GM15510 (cell line): Measurements from ENCODE around the gene ADCY2.

ENCODE experiments used
- POLR2A ChIP-seq: IDR thresholded peaks from 3 replicates; pipeline ENCODE4 v1.6.1; 2011; ENCODE audit warnings: borderline replicate concordance; ENCODE audit not compliant: insufficient read length; ENCODE audit errors: extremely low read depth

The ADCY2 gene

GRCh38 chr5:7745882-7746610, 350.1 kb downstream of the ADCY2 start:
- no peak for TF ChIP-seq POLR2A

GRCh38 chr5:7747728-7748127, 351.8 kb downstream of the ADCY2 start:
- TF ChIP-seq POLR2A = no peak

DNA sequence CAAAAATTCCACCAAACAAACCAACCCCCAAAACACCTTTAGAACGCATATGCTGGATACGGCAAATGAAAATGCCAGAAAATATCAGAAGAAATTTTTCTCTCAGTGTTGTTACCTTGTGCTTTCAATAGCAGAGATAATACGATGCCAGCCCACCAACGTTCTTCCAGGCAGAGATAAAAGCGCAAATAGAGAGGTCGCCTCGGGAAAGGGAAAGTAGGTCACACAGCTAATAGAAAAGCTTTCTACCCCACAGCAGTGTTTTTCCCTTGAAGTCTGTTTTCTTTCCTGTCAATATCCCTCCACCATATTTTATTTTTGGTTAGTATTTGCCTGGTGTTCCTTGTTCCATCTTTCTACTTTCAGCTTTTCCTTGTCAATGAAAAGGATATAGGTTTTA, 353.7 kb downstream of the ADCY2 start:
- TF ChIP-seq POLR2A = no peak

DNA sequence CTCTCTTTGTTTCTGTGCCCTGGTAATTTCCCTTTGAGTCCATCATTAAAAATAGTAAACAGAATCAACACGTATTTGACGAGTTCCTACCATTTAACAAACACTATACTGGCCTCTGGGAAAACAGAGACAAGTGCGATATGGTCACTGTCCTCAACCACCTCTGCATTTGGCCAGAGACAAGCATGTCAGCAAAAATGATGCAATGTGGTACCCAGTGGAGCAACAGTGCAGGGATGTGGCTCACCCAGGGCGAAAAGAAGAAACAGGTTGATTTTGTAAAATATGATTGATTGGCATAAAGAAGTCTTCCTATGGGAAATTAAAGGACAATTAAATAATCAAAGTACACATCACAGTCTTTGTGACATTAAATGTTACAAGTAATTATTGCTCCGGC, 355.9 kb downstream of the ADCY2 start:
- no peak for TF ChIP-seq POLR2A

GRCh38 chr5:7753181-7753580, 357.2 kb downstream of the ADCY2 start:
- no peak for TF ChIP-seq POLR2A

GRCh38 chr5:7753596-7753995, 357.7 kb downstream of the ADCY2 start:
- no peak for TF ChIP-seq POLR2A

DNA sequence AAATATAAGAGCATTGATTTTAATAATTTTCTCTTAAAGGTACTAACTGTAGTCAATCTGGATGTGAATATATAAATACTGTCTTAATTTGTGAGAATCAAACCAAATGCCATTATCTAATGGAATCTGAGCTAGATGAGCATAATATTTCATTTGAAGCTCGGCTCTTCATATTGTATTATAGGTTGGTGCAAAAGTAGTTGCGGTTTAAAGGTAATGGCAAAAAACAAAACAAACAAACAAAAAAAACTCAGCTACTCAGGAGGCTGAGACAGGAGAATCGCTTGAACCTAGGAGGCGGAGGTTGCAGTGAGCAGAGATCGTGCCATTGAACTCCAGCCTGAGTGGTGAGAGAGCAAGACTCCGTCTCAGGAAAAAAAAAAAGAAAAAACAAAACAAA, 358.6 kb downstream of the ADCY2 start:
- no peak for TF ChIP-seq POLR2A

DNA sequence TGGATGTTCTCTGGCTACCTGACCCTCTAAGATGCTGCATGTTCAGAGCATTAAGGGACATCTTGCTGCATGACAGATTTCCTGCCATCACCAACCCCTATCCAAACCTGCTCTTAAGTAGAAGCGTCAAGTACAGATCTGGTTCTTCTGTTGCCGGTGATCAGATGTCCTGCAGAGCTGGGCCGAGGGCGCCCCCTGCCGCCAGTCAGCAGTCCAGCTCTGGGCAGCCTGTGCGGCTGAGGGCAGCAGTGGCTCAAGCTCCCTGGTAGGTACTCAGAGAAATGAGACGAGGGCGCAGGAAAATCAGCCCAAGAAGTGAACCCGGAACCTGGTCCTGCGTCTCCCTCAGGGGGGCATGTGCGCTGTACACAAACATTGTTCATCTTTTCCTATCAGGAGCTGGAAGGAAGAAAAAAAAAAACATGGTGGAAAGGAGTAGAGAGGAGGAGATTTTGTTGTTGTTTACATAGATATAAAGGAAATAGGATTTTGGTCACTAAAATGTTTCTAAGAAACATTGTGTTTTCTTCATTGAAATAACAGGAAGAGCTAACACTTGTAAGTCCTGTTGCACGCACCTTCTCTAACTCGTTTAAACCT, 359.2 kb downstream of the ADCY2 start:
- TF ChIP-seq POLR2A = no peak

DNA sequence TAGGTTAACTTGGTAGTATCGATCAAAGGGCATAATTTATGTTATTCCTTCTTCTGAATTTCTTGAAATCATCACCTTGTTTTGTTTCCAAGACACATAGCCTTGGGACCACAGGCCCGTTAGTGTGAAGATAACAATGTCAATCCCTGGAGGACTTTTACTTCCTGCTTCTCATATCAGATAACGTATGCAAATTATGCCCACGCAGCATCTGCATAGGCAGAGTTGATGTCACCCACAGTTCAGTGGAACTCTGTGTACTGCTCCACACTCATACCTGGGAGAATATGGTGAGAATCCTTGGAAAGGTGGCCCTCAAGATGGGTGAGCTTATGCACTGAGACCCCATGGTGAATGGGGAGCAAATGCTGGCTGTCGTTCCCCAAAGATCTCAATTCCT, 360.0 kb downstream of the ADCY2 start:
- TF ChIP-seq POLR2A = no peak

- no peak for TF ChIP-seq POLR2A
These were observed 360.5 kb downstream of the ADCY2 start for GRCh38 chr5:7756453-7756852.

DNA sequence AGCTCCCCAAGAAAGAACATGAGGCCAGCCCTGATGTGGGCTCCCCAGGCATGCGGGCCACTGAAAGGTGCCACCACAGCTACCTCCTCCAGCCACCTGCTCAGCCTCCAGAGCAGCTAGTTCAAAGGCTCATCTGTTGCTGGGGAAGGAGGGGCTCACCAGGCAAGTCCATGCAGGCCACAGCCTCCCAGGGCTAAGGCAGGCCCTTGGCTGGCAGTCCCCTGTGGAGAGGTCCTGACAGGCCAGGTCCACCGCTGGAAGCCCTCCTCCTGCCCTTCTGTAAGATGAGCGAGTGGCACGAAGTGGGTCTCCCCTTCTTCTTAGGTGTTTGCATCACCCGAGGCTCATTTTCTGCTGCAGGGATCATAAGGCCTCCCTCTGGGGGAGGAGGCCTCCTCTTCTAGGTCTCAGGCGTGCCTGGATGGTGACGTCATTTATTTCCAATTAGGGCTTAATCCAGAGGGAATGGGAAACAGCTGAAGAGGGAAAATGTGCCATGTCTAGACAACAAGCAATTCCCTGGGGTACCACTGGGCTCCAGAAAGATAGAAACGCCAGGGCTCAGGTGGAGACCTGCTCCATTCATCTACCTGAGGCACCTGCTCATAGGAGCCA, 363.4 kb downstream of the ADCY2 start:
- no peak for TF ChIP-seq POLR2A

DNA sequence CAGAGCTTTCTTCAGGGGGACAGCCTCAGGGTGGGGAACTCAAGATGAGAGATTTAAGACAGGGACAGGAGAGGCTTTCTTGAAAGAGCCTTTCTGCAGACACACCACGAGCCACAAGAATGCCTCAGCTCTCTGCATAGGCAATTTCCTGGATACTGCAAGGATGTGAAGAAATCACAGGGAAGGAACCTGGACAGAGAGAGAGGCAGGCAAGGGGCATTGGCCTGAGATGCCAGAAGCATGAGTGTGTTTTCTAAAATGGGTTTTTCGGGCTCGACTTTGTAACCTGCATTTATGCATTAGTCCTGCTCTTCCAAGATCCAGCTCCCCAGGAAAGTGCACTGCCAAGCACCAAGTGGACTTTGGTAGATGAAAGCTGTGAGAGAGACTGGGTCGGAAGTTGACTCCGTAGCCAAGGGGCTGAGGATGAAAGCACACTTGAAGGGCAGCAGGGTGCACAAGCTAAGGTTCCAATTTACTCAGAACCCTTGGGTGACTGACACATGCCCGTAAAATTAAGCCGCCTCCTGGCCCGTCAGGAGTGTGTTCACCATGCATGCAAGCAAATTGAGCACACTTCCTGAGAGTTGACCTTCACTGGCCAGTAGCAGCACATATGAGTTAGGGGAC, 364.1 kb downstream of the ADCY2 start:
- no peak for TF ChIP-seq POLR2A

DNA sequence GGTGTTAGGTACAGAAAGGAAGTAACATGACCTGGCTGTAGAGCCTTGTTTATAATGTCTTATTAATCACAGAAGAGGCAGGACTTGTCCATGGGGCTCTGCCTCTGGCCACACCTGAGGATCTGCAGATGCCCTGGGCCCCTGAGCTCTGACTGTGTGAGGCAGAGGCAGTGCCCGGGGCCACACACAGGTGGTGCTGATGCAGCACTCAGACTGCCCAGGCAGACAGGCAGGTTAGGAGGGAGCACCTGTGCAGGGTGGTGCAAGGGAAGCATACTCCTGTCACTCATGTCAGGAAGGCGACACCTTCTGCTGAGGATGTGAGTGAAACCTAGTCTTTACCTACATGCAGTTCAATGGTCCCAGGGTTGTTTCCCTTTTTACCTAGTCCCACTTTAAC, 366.3 kb downstream of the ADCY2 start:
- no peak for TF ChIP-seq POLR2A

DNA sequence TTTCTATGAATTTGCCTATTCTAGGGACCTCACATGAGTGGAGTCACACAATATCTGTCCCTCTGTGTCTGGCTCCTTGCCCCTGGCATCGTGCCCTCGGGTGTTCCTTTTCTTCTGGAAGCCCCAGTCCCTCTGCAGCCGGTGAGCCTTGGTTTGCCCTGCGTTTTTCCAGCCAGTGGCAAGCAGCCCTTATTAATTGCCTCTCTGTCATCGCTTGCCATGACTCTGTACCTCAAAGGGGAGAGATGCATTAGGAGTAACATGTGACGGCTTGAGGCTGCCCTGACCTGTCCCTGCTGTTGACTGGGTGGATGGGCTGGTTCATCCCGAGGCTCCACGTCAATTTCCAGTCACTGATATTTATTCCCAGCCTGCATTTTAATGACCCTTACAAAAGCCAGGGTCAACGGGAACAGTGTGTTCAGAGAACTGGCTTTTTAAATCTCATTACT, 367.7 kb downstream of the ADCY2 start:
- no peak for TF ChIP-seq POLR2A

DNA sequence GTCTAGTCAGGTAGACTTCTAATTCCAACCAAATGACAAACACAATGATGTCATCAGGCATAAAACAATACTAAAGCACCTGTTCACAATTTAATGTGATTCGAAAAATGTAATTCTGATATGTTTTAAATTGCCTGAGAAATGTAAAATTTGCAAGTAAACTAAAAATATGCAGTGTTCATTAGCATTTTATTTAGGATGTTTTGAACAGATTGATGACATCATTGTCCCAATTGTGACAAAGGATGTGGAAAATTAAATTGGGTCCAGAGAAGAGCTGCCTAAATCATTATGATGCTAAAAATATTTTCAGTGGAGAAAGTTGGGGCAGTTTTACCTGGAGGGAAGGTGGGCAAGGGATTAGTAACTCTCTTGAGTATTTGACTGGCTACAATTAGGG, 368.5 kb downstream of the ADCY2 start:
- no peak for TF ChIP-seq POLR2A
